GM12878 (cell line): ENCODE results near the gene TMEM11. TPM values are rescaled to one million over a fixed set of nuclear protein-coding genes. Genes with fewer than 3 reads are reported as not detected.
A peak's percentile ranks its signal among the peaks of the same experiment; 100 is the strongest.

Experiments
- ATAC-seq: fragments of 200-7000 bp; cut with Tn5 transposase; 3 replicates; pipeline ENCODE4 v1.9.1; 2020; ENCODE audit warnings: mild to moderate bottlenecking, moderate library complexity
- BruUV-seq: library from RNA; stranded (reverse); fragments of 400-500 nt; replicated peaks from 2 replicates; lab custom pipeline; 2021; lab: Mats Ljungman, UMichigan
- CTCF ChIA-PET: fragments of 300-600 bp; sonication (Branson Sonifier 250); formaldehyde crosslinking; extraction: SDS; loops from one replicate; lab custom pipeline; 2021; ENCODE audit warnings: inconsistent platforms; lab: Yijun Ruan, JAX
- POLR2A ChIA-PET: fragments of 350-600 bp; formaldehyde crosslinking; extraction: SDS; loops from one replicate; lab custom pipeline; 2021; ENCODE audit warnings: inconsistent platforms; lab: Charles Lee
- RAD21 ChIA-PET: fragments of 300-600 bp; sonication (Branson Sonifier 250); formaldehyde crosslinking; loops from one replicate; lab custom pipeline; 2023; ENCODE audit warnings: antibody characterized with exemption; ENCODE audit not compliant: unreplicated experiment; lab: Charles Lee
- SMC1A ChIA-PET: fragments of 300-600 bp; sonication (Branson Sonifier 250); formaldehyde crosslinking; loops from one replicate; lab custom pipeline; 2023; ENCODE audit not compliant: unreplicated experiment, uncharacterized antibody; lab: Charles Lee
- DNase-seq: peaks from one replicate; pipeline ENCODE4 v3.0.0-alpha.2; 2011; ENCODE audit warnings: low read depth, low spot score
- FAIRE-seq: peaks from 3 replicates; lab custom pipeline; 2011; peaks lifted over from hg19 to GRCh38; lab: Jason Lieb, UNC
- H2AFZ ChIP-seq: 2 replicates; pipeline ENCODE4 v1.6.0; 2011; ENCODE audit warnings: low read depth, low read length, control low read depth; ENCODE audit not compliant: control insufficient read depth
- H3K27ac ChIP-seq: 2 replicates; pipeline ENCODE4 v1.5.1; 2011; ENCODE audit warnings: control low read depth; ENCODE audit not compliant: control insufficient read depth, insufficient read depth
- H3K27me3 ChIP-seq, 2 experiments: replicated peaks in 1 of 2; 2 replicates each; pipeline versions ENCODE4 v1.6.0 to v1.6.1; 2011; ENCODE audit warnings: low read length in 1 of 2; ENCODE audit not compliant: control insufficient read depth in 2 of 2, insufficient read depth in 2 of 2
- H3K36me3 ChIP-seq, 2 experiments: 2 replicates each; pipeline ENCODE4 v1.5.1; 2011; ENCODE audit warnings: low read length in 1 of 2; ENCODE audit not compliant: control insufficient read depth in 2 of 2, insufficient read depth in 2 of 2
- H3K4me1 ChIP-seq: 2 replicates; pipeline ENCODE4 v1.6.1; 2011; ENCODE audit warnings: mild to moderate bottlenecking, low read length, moderate library complexity, mixed read lengths; ENCODE audit not compliant: control insufficient read depth, insufficient read depth
- H3K4me2 ChIP-seq: 2 replicates; pipeline ENCODE4 v1.6.0; 2011; ENCODE audit warnings: control low read depth; ENCODE audit not compliant: control insufficient read depth, insufficient read depth
- H3K4me3 ChIP-seq: fragments of 200-600 bp; sonication (generic); 2 replicates; pipeline ENCODE4 v1.5.1; 2016
- H3K79me2 ChIP-seq: 2 replicates; pipeline ENCODE4 v1.6.0; 2011; ENCODE audit warnings: low read length; ENCODE audit not compliant: control insufficient read depth, insufficient read depth
- H3K9ac ChIP-seq: 2 replicates; pipeline ENCODE4 v1.8.0; 2011; ENCODE audit warnings: low read length, control low read depth, mixed read lengths; ENCODE audit not compliant: control insufficient read depth, insufficient read depth
- H3K9me3 ChIP-seq: replicated peaks from 3 replicates; pipeline ENCODE4 v1.5.1; 2011; ENCODE audit warnings: mild to moderate bottlenecking, low read length; ENCODE audit not compliant: control insufficient read depth, insufficient read depth
- H4K20me1 ChIP-seq: 2 replicates; pipeline ENCODE4 v1.6.0; 2011; ENCODE audit not compliant: control insufficient read depth, insufficient read depth
- BCLAF1 ChIP-seq: fragments of 450-650 bp; IDR thresholded peaks from 2 replicates; pipeline ENCODE4 v1.6.1; 2017; ENCODE audit warnings: antibody characterized with exemption, mild to moderate bottlenecking, moderate library complexity
- E4F1 ChIP-seq: fragments of 450-650 bp; IDR thresholded peaks from 2 replicates; pipeline ENCODE4 v1.6.1; 2018; ENCODE audit warnings: borderline replicate concordance, mild to moderate bottlenecking; ENCODE audit not compliant: partially characterized antibody
- JUNB ChIP-seq: IDR thresholded peaks from 2 replicates; pipeline ENCODE4 v1.6.1; 2016; ENCODE audit warnings: antibody characterized with exemption, mild to moderate bottlenecking
- KAT2A ChIP-seq: conservative IDR thresholded peaks from 2 replicates; pipeline ENCODE4 v1.6.1; 2011; ENCODE audit warnings: low read depth, low read length; ENCODE audit not compliant: control insufficient read depth
- MTA2 ChIP-seq: fragments of 450-650 bp; IDR thresholded peaks from 2 replicates; pipeline ENCODE4 v1.6.1; 2016; ENCODE audit warnings: low read depth, mild to moderate bottlenecking, moderate library complexity
- SMC3 ChIP-seq: IDR thresholded peaks from 2 replicates; pipeline ENCODE4 v1.6.1; 2011; ENCODE audit warnings: low read length, improper control_type of control experiment, borderline replicate concordance
- WGBS: methylation state at CpG from one replicate; pipeline ENCODE4 v1.1.6; 2016; ENCODE audit warnings: low lambda C conversion rate; ENCODE audit not compliant: insufficient replicate concordance, insufficient coverage; ENCODE audit errors: missing lambda C conversion rate; 5-methylcytosine and 5-hydroxymethylcytosine counted together
- in situ Hi-C: fragments of 300-500 bp; cut with MboI; formaldehyde crosslinking; loops from 9 replicates; pipeline ENCODE4 v1.14.3; 2018; ENCODE audit warnings: mixed read lengths
- intact Hi-C: fragments of 100-400 bp; cut with micrococcal nuclease; formaldehyde crosslinking; loops from one replicate; pipeline ENCODE4 v1.14.2; 2022; ENCODE audit not compliant: unreplicated experiment
- polyA plus RNA-seq, 11 experiments: library from polyadenylated mRNA; depleted of rRNA in 4 of 11; unstranded in 6 of 11; stranded (reverse) in 5 of 11; fragments of >200 nt; fragmentation: Nextera tagmentation in 4 of 11; fragmentation: Illumina TruSeq in 1 of 11; extraction: Ambion mirVana in 4 of 11; extraction: Trizol in 1 of 11; gene quantifications; 1 replicate in 1 of 11; 2 replicates in 10 of 11; pipeline versions ENCODE4 v1.2.1 to v1.2.3, GENCODE V29; 2011 to 2016; ENCODE audit warnings: inconsistent platforms in 2 of 11, missing spikeins in 2 of 11, low read depth in 1 of 11
- total RNA-seq, 4 experiments: library from RNA; depleted of rRNA in 3 of 4; stranded (reverse); fragments of >200 nt in 3 of 4; fragmentation: Illumina TruSeq in 1 of 4; extraction: Trizol in 1 of 4; gene quantifications; 2 replicates each; pipeline versions ENCODE4 v1.2.1 to v1.2.3, GENCODE V29; 2013 to 2021
- TF ChIP-seq, protein P1 (sequence below): fragments of 450-650 bp; conservative IDR thresholded peaks from 2 replicates; pipeline ENCODE4 v1.6.1; 2017; ENCODE audit warnings: mild to moderate bottlenecking, moderate library complexity

The TMEM11 gene
- total and polyA plus RNA-seq, 10 of the 15 experiments (the other 5 are each of a cell fraction or from before 2014, with no cell fraction given): 14.4 to 63.4 (median 27.2) TPM

- no peak for FAIRE-seq
Measured at GRCh38 chr17:21235921-21236320, 22.0 kb upstream of the TMEM11 start.

More at GRCh38 chr17:21235921-21236320, 22.0 kb upstream of the TMEM11 start:
- no peaks in the 10 kb centered on the region for H3K4me1 ChIP-seq
- no peak overlapping the region for H3K27ac ChIP-seq
- in situ Hi-C loops: no loop called here
- no peak overlapping the region for H3K9ac ChIP-seq
- intact Hi-C loops: no loop called here
- CTCF ChIA-PET: no interaction called here
- H4K20me1 ChIP-seq: no peaks in the 10 kb centered on the region
- no peaks in the 10 kb centered on the region for H3K27me3 ChIP-seq
- H3K36me3 ChIP-seq: no peaks in the 10 kb centered on the region
- H3K4me2 ChIP-seq: no peak overlapping the region
- SMC1A ChIA-PET: no interaction called here
- no peaks in the 10 kb centered on the region for H3K79me2 ChIP-seq
- RAD21 ChIA-PET: no interaction called here
- H2AFZ ChIP-seq: no peak overlapping the region
- DNase-seq (no peak), ATAC-seq (no peak)
- H3K4me3 ChIP-seq: no peak overlapping the region
- TF ChIP-seq BCLAF1: no peak
- TF ChIP-seq JUNB: no peak
- no peak for TF ChIP-seq SMC3
- no peak for TF ChIP-seq KAT2A
- no peak for TF ChIP-seq MTA2
- peak; percentile 17 for TF ChIP-seq E4F1
- TF ChIP-seq, protein P1, sequence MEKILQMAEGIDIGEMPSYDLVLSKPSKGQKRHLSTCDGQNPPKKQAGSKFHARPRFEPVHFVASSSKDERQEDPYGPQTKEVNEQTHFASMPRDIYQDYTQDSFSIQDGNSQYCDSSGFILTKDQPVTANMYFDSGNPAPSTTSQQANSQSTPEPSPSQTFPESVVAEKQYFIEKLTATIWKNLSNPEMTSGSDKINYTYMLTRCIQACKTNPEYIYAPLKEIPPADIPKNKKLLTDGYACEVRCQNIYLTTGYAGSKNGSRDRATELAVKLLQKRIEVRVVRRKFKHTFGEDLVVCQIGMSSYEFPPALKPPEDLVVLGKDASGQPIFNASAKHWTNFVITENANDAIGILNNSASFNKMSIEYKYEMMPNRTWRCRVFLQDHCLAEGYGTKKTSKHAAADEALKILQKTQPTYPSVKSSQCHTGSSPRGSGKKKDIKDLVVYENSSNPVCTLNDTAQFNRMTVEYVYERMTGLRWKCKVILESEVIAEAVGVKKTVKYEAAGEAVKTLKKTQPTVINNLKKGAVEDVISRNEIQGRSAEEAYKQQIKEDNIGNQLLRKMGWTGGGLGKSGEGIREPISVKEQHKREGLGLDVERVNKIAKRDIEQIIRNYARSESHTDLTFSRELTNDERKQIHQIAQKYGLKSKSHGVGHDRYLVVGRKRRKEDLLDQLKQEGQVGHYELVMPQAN: no peak
- BruUV-seq: no TSS peak
- POLR2A ChIA-PET: no interaction called here
- WGBS: 0% methylated on average over 1 of the region's 1 CpG
- no peaks in the 10 kb centered on the region for H3K9me3 ChIP-seq
